ENCODE measurements around the gene CNNM2.

DNA sequence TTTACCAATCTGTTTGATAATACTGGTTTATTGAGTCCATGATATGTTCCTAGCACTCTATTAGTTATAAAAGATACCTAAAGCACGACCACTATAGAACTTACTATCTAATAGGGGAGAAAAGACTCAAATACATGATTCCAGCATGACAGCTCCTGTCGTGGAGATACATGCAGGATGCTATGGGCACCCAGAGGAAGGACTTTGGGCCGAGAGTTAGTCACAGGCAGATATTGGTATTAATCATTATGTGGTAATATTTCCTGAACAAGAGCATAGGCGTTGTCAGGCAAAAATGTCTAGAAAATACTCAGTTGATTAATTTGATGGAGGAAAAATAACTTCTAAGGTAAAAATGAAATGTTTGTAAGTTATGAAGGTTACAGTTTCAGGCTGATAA is 31.8 kb downstream of the CNNM2 start:
- TF ChIP-seq, protein P1, sequence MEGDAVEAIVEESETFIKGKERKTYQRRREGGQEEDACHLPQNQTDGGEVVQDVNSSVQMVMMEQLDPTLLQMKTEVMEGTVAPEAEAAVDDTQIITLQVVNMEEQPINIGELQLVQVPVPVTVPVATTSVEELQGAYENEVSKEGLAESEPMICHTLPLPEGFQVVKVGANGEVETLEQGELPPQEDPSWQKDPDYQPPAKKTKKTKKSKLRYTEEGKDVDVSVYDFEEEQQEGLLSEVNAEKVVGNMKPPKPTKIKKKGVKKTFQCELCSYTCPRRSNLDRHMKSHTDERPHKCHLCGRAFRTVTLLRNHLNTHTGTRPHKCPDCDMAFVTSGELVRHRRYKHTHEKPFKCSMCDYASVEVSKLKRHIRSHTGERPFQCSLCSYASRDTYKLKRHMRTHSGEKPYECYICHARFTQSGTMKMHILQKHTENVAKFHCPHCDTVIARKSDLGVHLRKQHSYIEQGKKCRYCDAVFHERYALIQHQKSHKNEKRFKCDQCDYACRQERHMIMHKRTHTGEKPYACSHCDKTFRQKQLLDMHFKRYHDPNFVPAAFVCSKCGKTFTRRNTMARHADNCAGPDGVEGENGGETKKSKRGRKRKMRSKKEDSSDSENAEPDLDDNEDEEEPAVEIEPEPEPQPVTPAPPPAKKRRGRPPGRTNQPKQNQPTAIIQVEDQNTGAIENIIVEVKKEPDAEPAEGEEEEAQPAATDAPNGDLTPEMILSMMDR (IDR thresholded peaks at IDR 0.05; ENCODE audit: low read length) = no peak
- no peak for TF ChIP-seq EZH2 (IDR thresholded peaks at IDR 0.05; ENCODE audit: borderline replicate concordance, low read length)
